ENCODE data around the gene TAF1A. TPM values are rescaled to one million over a fixed set of nuclear protein-coding genes. Genes with fewer than 3 reads are reported as not detected.

Gene TAF1A
- 21.4 TPM for total RNA-seq (2021; ENCODE audit: unreplicated experiment)
- polyA plus RNA-seq (2012) = 4.7 and 7.1 TPM in 2 replicates
- percentile 86 among the genes with signal in this experiment for Bru-seq, nascent RNA
- BruChase-seq, experiment 1, labeled RNA remaining after a 6-hour chase = percentile 71 among the genes with signal in this experiment
- percentile 72 among the genes with signal in this experiment for BruChase-seq, experiment 2, labeled RNA remaining after a 2-hour chase
- long read RNA-seq, transcript TAF1A-202 (11 exons, 1,894 nt) = major isoform, 16 of 22 reads
- long read RNA-seq, partial matches to known transcripts = 2 of 22 reads
- long read RNA-seq, other reads (novel, unspliced or antisense) = 4 of 22 reads

DNA sequence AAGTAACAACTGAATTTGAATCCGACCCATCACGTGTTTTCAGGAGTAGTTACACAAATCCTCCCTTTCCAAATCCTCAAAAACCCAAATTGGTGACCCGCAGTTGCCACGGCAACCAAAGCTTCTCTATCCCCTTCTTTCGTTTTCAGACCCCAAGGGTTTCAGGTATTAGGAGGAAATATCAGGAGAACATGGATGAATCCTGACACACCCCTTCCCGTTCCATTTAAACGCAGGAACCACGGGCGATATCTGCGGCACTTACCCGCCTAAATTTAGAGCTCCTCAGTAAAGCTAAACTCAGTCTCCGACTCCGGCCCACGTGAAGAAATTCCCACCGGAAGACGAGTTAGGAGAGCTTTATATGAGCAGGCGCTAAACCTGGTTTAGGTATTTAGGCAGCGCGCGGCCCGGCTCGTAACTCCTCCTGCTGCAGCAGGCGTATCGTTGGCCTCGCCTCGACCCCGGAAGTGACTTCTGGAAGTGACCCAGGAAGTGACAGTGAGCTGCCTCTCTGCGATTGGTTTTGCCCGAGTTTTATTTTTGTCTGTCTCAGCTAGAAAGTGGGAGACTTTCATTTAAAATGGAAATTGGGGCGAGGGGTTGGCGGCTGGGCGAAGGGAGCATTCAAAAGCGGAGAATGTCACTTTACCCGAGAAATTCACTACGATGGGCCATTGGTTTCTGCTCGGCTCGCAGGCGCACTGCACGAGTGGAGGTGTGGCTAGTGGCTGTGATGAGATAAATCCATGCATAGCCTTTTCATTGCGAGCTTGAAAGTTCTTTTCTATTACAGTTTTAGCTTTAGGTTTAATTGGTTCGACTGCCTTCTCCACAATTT, at the start of gene TAF1A:
TAF1A (minus strand) TSS at position 472 of the 841 bp plus-strand sequence.
- ATAC-seq = peak; percentile 99
- TF ChIP-seq POLR2A (IDR thresholded peaks at IDR 0.05; ENCODE audit: borderline replicate concordance, extremely low read depth, insufficient read depth, insufficient read length) (peak; percentile 79), SP1 (IDR thresholded peaks at IDR 0.05; ENCODE audit: low read depth) (peak; percentile 45; the same call in 1 of the 2 replicates), EZH2phosphoT487 (IDR thresholded peaks at IDR 0.05; ENCODE audit: borderline replicate concordance) (no peak), REST (IDR thresholded peaks at IDR 0.05; ENCODE audit: low read depth) (no peak), RAD21 (IDR thresholded peaks at IDR 0.05; ENCODE audit: low read depth) (no peak), TCF7L2 (IDR thresholded peaks at IDR 0.05; ENCODE audit: borderline replicate concordance, extremely low read depth, insufficient read depth, insufficient read length) (no peak), ELF1 (IDR thresholded peaks at IDR 0.05; ENCODE audit: borderline replicate concordance, low read depth) (peak; percentile 85), CEBPB (IDR thresholded peaks at IDR 0.05; ENCODE audit: low read depth) (no peak), ZBTB33 (IDR thresholded peaks at IDR 0.05; ENCODE audit: extremely low read depth, insufficient replicate concordance, low read length) (no peak), POLR2AphosphoS5 (IDR thresholded peaks at IDR 0.05; ENCODE audit: low read depth, low read length) (peak; percentile 89), CBX3 (IDR thresholded peaks at IDR 0.05; ENCODE audit: low read depth) (no peak), ZFX (IDR thresholded peaks at IDR 0.05) (peak; percentile 29), JUND (IDR thresholded peaks at IDR 0.05) (no peak), FOSL1 (IDR thresholded peaks at IDR 0.05; ENCODE audit: low read depth) (no peak), YY1 (IDR thresholded peaks at IDR 0.05; ENCODE audit: extremely low read depth, insufficient replicate concordance, low read depth, low read length) (no peak)
- TF ChIP-seq, protein P1, sequence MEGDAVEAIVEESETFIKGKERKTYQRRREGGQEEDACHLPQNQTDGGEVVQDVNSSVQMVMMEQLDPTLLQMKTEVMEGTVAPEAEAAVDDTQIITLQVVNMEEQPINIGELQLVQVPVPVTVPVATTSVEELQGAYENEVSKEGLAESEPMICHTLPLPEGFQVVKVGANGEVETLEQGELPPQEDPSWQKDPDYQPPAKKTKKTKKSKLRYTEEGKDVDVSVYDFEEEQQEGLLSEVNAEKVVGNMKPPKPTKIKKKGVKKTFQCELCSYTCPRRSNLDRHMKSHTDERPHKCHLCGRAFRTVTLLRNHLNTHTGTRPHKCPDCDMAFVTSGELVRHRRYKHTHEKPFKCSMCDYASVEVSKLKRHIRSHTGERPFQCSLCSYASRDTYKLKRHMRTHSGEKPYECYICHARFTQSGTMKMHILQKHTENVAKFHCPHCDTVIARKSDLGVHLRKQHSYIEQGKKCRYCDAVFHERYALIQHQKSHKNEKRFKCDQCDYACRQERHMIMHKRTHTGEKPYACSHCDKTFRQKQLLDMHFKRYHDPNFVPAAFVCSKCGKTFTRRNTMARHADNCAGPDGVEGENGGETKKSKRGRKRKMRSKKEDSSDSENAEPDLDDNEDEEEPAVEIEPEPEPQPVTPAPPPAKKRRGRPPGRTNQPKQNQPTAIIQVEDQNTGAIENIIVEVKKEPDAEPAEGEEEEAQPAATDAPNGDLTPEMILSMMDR (IDR thresholded peaks at IDR 0.05 in 2 of 3, conservative IDR thresholded peaks at IDR 0.05 in 1 of 3; ENCODE audit: borderline replicate concordance in 1 of 3, insufficient read depth in 1 of 3, low read depth in 2 of 3, low read length in 2 of 3) = no peak
- TF ChIP-seq, protein P2, sequence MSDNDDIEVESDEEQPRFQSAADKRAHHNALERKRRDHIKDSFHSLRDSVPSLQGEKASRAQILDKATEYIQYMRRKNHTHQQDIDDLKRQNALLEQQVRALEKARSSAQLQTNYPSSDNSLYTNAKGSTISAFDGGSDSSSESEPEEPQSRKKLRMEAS (IDR thresholded peaks at IDR 0.05) = peak; percentile 81

More for the DNA sequence above, at the start of gene TAF1A:
- H3K79me2 ChIP-seq (ENCODE audit: insufficient read depth, low read length) = peaks cover 50% of the 10 kb centered on the region
- TSS peak; percentile 76 for BruUV-seq (replicated peaks)
- H3K4me1 ChIP-seq (ENCODE audit: control insufficient read depth in 1 of 2, insufficient read depth in 2 of 2, low read length in 2 of 2) = peaks cover 0 to 16% of the 10 kb centered on the region in 2 experiments; a peak in 3 of 4 replicates
- ChIA-PET RAD21 (ENCODE audit: low non-redundant PET in 1 of 2, low total read pairs in 2 of 2, uncharacterized antibody in 2 of 2, unreplicated experiment in 2 of 2) (no interaction called here), CTCF (interaction anchor here (1.1 kb wide), 1 partner anchor 45 kb away, joined by 6 read pairs; no protein-coding TSS in a partner anchor), POLR2A (interaction anchor here (1.1 to 1.6 kb wide), 2 partner anchors 11 to 12 kb away, joined by 4 to 5 read pairs; no protein-coding TSS in a partner anchor)
- peak; percentile 64 for DNase-seq (ENCODE audit: low read depth, low spot score)
- H3K4me3 ChIP-seq (replicated peaks in 1 of 2; ENCODE audit: low read depth in 1 of 2, low read length in 2 of 2) = peak within 1 kb of the TSS; percentile 74 to 84
- H3K9me3 ChIP-seq (ENCODE audit: control insufficient read depth in 1 of 2, insufficient read depth in 1 of 2, low read depth in 1 of 2, low read length in 2 of 2) = no peaks in the 10 kb centered on the region
- H3K27me3 ChIP-seq (ENCODE audit: insufficient read depth, low read length) = no peaks in the 10 kb centered on the region
- H4K20me1 ChIP-seq (ENCODE audit: insufficient read depth) = no peaks in the 10 kb centered on the region
- H3K27ac ChIP-seq (ENCODE audit: low read depth, low read length) = peak within 1 kb of the TSS; percentile 71
- H3K4me2 ChIP-seq (ENCODE audit: low read length) = peak within 1 kb of the TSS; percentile 88
- H2AFZ ChIP-seq (ENCODE audit: low read depth, low read length, poor library complexity, severe bottlenecking) = peak within 1 kb of the TSS; percentile 64
- H3K9ac ChIP-seq (ENCODE audit: low read length) = peak within 1 kb of the TSS; percentile 83
- no peaks in the 10 kb centered on the region for H3K9me2 ChIP-seq (ENCODE audit: insufficient read depth)
- intact Hi-C loops (cut with micrococcal nuclease) = no loop called here
- H3K36me3 ChIP-seq (ENCODE audit: control insufficient read depth in 1 of 2, insufficient read depth in 2 of 2, low read length in 2 of 2) = peaks cover 9 to 15% of the 10 kb centered on the region in 2 experiments; a peak in 3 of 4 replicates

Data from HCT116 (cell line).